ENCODE results near the gene SHISA9. TPM values are rescaled to one million over a fixed set of nuclear protein-coding genes. Genes with fewer than 3 reads are reported as not detected.

SHISA9 gene
- total RNA-seq, 1 experiment from 2014 or later = not detected

- no peaks in the 10 kb centered on the region for H3F3A ChIP-seq (ENCODE audit: low read length, unreplicated experiment)
- no peaks in the 10 kb centered on the region for H3K4me1 ChIP-seq (ENCODE audit: insufficient read depth, low read length)
- intact Hi-C loops (cut with micrococcal nuclease) = no loop called here
- POLR2A ChIA-PET (ENCODE audit: unreplicated experiment) = no interaction called here
- CTCF ChIA-PET = no interaction called here
- BruUV-seq (replicated peaks) = no TSS peak
- DNase-seq = no peak
- H4K20me1 ChIP-seq (ENCODE audit: low read length) = no peaks in the 10 kb centered on the region
- H3K9ac ChIP-seq (ENCODE audit: low read length) = no peak overlapping the region
- H3K9me3 ChIP-seq (ENCODE audit: low read length) = no peaks in the 10 kb centered on the region
- TF ChIP-seq CTCF (conservative IDR thresholded peaks at IDR 0.05; ENCODE audit: low read depth, low read length) (no peak), EZH2 (IDR thresholded peaks at IDR 0.05; ENCODE audit: low read length, unreplicated experiment) (no peak), EZH2phosphoT487 (IDR thresholded peaks at IDR 0.05; ENCODE audit: borderline replicate concordance, low read length) (no peak)
- ATAC-seq = no peak
- H3K9me2 ChIP-seq (replicated peaks; ENCODE audit: low read length) = no peaks in the 10 kb centered on the region
- H3K27me3 ChIP-seq (ENCODE audit: low read length) = no peaks in the 10 kb centered on the region
- no peaks in the 10 kb centered on the region for H3K79me2 ChIP-seq (ENCODE audit: low read length)
- H3K4me2 ChIP-seq (ENCODE audit: low read length) = no peak overlapping the region
- H3K27ac ChIP-seq (ENCODE audit: low read length) = no peak overlapping the region
- H2AFZ ChIP-seq (ENCODE audit: low read length) = no peak overlapping the region
- no peak overlapping the region for H3K4me3 ChIP-seq (ENCODE audit: low read length)
- no peaks in the 10 kb centered on the region for H3K36me3 ChIP-seq (ENCODE audit: low read depth, low read length)
These were observed 266.7 kb downstream of the SHISA9 start for GRCh38 chr16:13168091-13168572.

DNA sequence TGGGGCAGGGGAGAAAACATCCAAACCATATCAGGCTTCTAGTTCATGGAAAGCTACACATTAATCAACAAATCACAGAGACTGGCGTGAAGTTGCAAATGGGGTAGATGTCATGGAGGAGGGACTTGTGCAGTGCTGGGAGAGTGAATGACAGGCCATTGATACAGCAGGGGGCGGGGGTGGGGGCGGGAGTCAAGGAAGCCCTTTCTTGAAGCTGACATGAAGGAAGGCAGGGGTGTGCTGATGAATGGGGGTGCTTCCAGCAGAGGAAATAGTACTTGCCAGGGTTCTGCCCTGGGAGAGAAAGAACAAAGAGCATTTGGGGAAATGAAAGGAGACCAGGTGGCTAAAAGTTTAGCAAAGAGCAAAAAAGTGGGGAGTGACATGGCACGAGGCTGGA is 269.9 kb downstream of the SHISA9 start:
- Histone ChIP-seq H2AFZ (ENCODE audit: low read length) (no peak overlapping the region), H3F3A (ENCODE audit: low read length, unreplicated experiment) (no peaks in the 10 kb centered on the region), H4K20me1 (ENCODE audit: low read length) (no peaks in the 10 kb centered on the region), H3K27me3 (ENCODE audit: low read length) (0 out of 2 replicates have a peak, but pooled peaks cover 4% of the 10 kb centered on the region), H3K9me3 (ENCODE audit: low read length) (no peaks in the 10 kb centered on the region), H3K9ac (ENCODE audit: low read length) (no peak overlapping the region), H3K9me2 (replicated peaks; ENCODE audit: low read length) (no peaks in the 10 kb centered on the region), H3K36me3 (ENCODE audit: low read depth, low read length) (no peaks in the 10 kb centered on the region), H3K4me1 (ENCODE audit: insufficient read depth, low read length) (no peaks in the 10 kb centered on the region), H3K79me2 (ENCODE audit: low read length) (no peaks in the 10 kb centered on the region), H3K4me2 (ENCODE audit: low read length) (no peak overlapping the region), H3K4me3 (ENCODE audit: low read length) (no peak overlapping the region), H3K27ac (ENCODE audit: low read length) (no peak overlapping the region)
- ChIA-PET POLR2A (ENCODE audit: unreplicated experiment) (no interaction called here), CTCF (no interaction called here)
- intact Hi-C loops (cut with micrococcal nuclease) = no loop called here
- ATAC-seq = no peak
- TF ChIP-seq EZH2phosphoT487 (IDR thresholded peaks at IDR 0.05; ENCODE audit: borderline replicate concordance, low read length) (no peak), EZH2 (IDR thresholded peaks at IDR 0.05; ENCODE audit: low read length, unreplicated experiment) (no peak), CTCF (conservative IDR thresholded peaks at IDR 0.05; ENCODE audit: low read depth, low read length) (no peak)
- no TSS peak for BruUV-seq (replicated peaks)
- DNase-seq = no peak

- H3K9me2 ChIP-seq (replicated peaks; ENCODE audit: low read length) = no peaks in the 10 kb centered on the region
- no peaks in the 10 kb centered on the region for H3K36me3 ChIP-seq (ENCODE audit: low read depth, low read length)
- no peak overlapping the region for H3K4me2 ChIP-seq (ENCODE audit: low read length)
- ATAC-seq (no peak), DNase-seq (no peak)
- no peak overlapping the region for H2AFZ ChIP-seq (ENCODE audit: low read length)
- H3K4me1 ChIP-seq (ENCODE audit: insufficient read depth, low read length) = no peaks in the 10 kb centered on the region
- no peaks in the 10 kb centered on the region for H3K79me2 ChIP-seq (ENCODE audit: low read length)
- no peak overlapping the region for H3K27ac ChIP-seq (ENCODE audit: low read length)
- no peaks in the 10 kb centered on the region for H3F3A ChIP-seq (ENCODE audit: low read length, unreplicated experiment)
- H3K9ac ChIP-seq (ENCODE audit: low read length) = no peak overlapping the region
- H3K9me3 ChIP-seq (ENCODE audit: low read length) = no peaks in the 10 kb centered on the region
- no TSS peak for BruUV-seq (replicated peaks)
- ChIA-PET CTCF (no interaction called here), POLR2A (ENCODE audit: unreplicated experiment) (no interaction called here)
- intact Hi-C loops (cut with micrococcal nuclease) = no loop called here
- 0 out of 2 replicates have a peak, but pooled peaks cover 4% of the 10 kb centered on the region for H3K27me3 ChIP-seq (ENCODE audit: low read length)
- H4K20me1 ChIP-seq (ENCODE audit: low read length) = no peaks in the 10 kb centered on the region
- no peak overlapping the region for H3K4me3 ChIP-seq (ENCODE audit: low read length)
- TF ChIP-seq CTCF (conservative IDR thresholded peaks at IDR 0.05; ENCODE audit: low read depth, low read length) = no peak
- TF ChIP-seq EZH2 (IDR thresholded peaks at IDR 0.05; ENCODE audit: low read length, unreplicated experiment) = no peak
- TF ChIP-seq EZH2phosphoT487 (IDR thresholded peaks at IDR 0.05; ENCODE audit: borderline replicate concordance, low read length) = no peak
These were observed 275.3 kb downstream of the SHISA9 start for GRCh38 chr16:13176711-13177110.
